COLO668 (cell line): ENCODE measurements around the gene TUBGCP2.
A peak's percentile ranks its signal among the peaks of the same experiment; 100 is the strongest.
"Not testable (repeated sequence)": the region's sequence is repeated elsewhere in the genome, so short reads cannot be mapped to it uniquely, and the experiment has no call there.

Experiments
- DNase-seq: peaks from one replicate; lab custom pipeline; 2025; ENCODE audit not compliant: unreplicated experiment; lab: John Stamatoyannopoulos, UW

Gene TUBGCP2

GRCh38 chr10:133249975-133250754 lies 58.5 kb downstream of the TUBGCP2 start:
- no peak for DNase-seq

- DNase-seq, result no peak
Observed at GRCh38 chr10:133249094-133249780, 59.4 kb downstream of the TUBGCP2 start.

GRCh38 chr10:133248334-133248715 lies 60.3 kb downstream of the TUBGCP2 start:
- no peak for DNase-seq

GRCh38 chr10:133247681-133248333 lies 60.9 kb downstream of the TUBGCP2 start:
- no peak for DNase-seq

GRCh38 chr10:133246236-133246626 lies 62.4 kb downstream of the TUBGCP2 start:
- DNase-seq, result no peak

- DNase-seq, result peak; percentile 3
Observed at GRCh38 chr10:133245439-133246235, 63.0 kb downstream of the TUBGCP2 start.

- DNase-seq, result no peak
Observed at GRCh38 chr10:133243593-133243992, 65.1 kb downstream of the TUBGCP2 start.

- no peak for DNase-seq
Observed at GRCh38 chr10:133242611-133243356, 65.9 kb downstream of the TUBGCP2 start.

- peak; percentile 1 for DNase-seq
Observed at GRCh38 chr10:133241501-133242205, 67.0 kb downstream of the TUBGCP2 start.

- DNase-seq, result no peak
Observed at GRCh38 chr10:133239990-133240389, 68.7 kb downstream of the TUBGCP2 start.

- DNase-seq, result no peak
Observed at GRCh38 chr10:133238466-133238804, 70.2 kb downstream of the TUBGCP2 start.

GRCh38 chr10:133237588-133238465 lies 70.8 kb downstream of the TUBGCP2 start, which contains the start of gene VENTX:
VENTX (plus strand) TSS chr10:133237855; CDS start chr10:133237915, 60 bp downstream.
- no peak for DNase-seq

GRCh38 chr10:133237241-133237587 lies 71.5 kb downstream of the TUBGCP2 start:
- DNase-seq, result no peak

GRCh38 chr10:133236401-133237240 lies 72.1 kb downstream of the TUBGCP2 start:
- DNase-seq, result no peak

GRCh38 chr10:133235932-133236331 lies 72.7 kb downstream of the TUBGCP2 start:
- DNase-seq, result no peak

- no peak for DNase-seq
Observed at GRCh38 chr10:133235265-133235855, 73.3 kb downstream of the TUBGCP2 start.

GRCh38 chr10:133234796-133235195 lies 73.9 kb downstream of the TUBGCP2 start:
- DNase-seq, result not testable (repeated sequence)
